Measurements from ENCODE around the gene RFX2.
A peak's percentile ranks its signal among the peaks of the same experiment; 100 is the strongest.
"Not testable (repeated sequence)": the region's sequence is repeated elsewhere in the genome, so short reads cannot be mapped to it uniquely, and the experiment has no call there.

RFX2 gene

GRCh38 chr19:6033744-6034264 is 76.5 kb downstream of the RFX2 start:
- DNase-seq: no peak

- DNase-seq: no peak
Observed at GRCh38 chr19:6032827-6033226, 77.5 kb downstream of the RFX2 start.

GRCh38 chr19:6032381-6032780 is 77.9 kb downstream of the RFX2 start:
- no peak for DNase-seq

GRCh38 chr19:6030214-6030507 is 80.1 kb downstream of the RFX2 start:
- no peak for DNase-seq

GRCh38 chr19:6026390-6027227 is 83.7 kb downstream of the RFX2 start:
- no peak for DNase-seq

DNA sequence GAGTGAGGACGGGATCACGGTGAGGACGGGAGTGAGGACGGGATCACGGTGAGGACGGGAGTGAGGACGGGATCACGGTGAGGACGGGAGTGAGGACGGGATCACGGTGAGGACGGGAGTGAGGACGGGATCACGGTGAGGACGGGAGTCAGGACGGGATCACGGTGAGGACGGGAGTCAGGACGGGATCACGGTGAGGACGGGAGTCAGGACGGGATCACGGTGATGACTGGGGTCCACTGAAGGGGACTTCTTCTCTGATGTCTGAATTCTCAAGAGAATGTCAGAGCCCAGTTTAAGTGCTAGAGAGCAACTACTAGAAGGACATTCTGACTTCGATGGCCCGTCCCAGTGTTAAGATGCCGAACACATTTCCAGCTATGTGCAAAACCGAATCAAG is 85.5 kb downstream of the RFX2 start:
- DNase-seq: not testable (repeated sequence)

- no peak for DNase-seq
Observed at GRCh38 chr19:6023936-6024335, 86.4 kb downstream of the RFX2 start.

GRCh38 chr19:6023085-6023682 is 87.1 kb downstream of the RFX2 start:
- DNase-seq: no peak

DNA sequence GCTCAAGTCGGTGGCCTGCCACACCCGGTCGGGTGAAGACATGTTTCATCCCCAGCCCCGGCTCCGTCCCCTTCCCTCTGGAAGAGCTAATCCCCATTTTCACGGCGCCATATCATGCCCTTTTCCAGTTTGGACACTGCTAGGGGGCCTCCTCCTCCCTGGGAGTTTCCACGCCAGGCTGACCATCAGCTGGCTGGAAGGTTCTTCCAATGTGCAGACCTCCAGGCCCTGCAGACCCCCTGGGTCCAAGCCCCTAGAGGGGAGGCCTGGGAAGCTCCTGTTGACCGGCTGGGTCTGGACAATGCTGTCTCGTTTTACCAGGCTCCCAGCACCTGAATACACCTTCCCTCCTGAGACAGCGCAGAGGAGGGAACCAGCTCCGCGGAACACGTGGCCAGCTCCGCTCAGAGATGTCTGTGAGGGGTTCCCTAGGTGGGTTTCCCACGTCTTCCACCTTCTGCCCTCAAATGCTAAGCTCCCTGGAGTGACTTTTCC is 87.7 kb downstream of the RFX2 start:
- no peak for DNase-seq

GRCh38 chr19:6021878-6022569 is 88.3 kb downstream of the RFX2 start:
- DNase-seq: peak; percentile 28

GRCh38 chr19:6020972-6021805 is 89.1 kb downstream of the RFX2 start:
- no peak for DNase-seq

- no peak for DNase-seq
Observed at GRCh38 chr19:6020166-6020882, 90.0 kb downstream of the RFX2 start.

DNA sequence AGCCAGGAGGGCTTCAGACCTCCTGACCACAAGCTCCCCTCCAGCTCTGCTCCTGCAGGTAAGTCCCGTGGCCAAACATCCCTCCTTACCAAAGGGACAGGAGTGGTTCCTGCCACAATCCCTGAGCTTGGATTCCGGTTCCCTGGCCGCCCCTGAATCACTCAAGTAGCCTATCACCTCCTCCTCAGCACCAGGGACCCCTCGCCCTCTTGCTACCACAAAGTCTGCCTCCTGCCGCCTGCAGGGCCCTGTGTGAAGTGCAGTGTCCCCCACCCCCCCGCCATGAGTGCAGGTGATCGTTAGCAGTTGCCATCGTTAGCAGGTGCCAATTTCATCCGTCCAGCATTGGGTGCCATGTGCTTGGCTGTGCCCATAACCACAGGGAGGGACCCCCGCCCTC is 91.5 kb downstream of the RFX2 start:
- no peak for DNase-seq

- DNase-seq: no peak
Observed at GRCh38 chr19:6017576-6017975, 92.7 kb downstream of the RFX2 start.

DNA sequence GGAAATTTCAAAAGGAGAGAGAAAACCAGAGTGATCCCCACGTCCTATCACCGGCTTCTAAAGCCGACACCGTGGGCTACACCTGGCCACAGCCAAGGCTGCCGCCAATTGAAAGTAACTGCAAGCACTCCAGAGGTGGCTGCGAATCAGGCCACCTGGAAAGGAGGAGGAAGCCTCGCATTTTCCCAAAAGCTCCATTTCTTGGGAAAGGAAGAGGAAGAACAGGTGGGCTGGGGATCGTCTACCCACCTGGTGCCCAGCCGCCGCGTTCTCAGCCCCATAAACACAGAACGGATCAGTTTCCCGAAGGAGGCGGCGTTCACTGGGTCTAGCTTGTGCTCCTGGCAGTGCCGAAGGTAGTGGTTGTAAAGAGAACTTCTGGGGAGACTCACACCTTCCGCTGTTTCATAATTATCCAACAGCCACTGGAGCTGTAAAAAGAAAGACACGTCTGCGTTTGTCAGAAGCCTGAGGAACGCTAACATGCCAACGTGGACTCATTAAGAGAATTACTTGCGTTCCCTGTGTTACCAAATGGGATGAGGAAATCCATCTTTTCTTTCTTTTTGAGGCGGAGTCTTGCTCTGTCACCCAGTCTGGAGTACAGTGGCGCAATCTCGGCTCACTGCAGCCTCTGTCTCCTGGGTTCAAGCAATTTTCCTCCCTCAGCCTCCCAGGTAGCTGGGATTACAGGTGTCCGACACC is 94.3 kb downstream of the RFX2 start:
- DNase-seq: no peak

DNA sequence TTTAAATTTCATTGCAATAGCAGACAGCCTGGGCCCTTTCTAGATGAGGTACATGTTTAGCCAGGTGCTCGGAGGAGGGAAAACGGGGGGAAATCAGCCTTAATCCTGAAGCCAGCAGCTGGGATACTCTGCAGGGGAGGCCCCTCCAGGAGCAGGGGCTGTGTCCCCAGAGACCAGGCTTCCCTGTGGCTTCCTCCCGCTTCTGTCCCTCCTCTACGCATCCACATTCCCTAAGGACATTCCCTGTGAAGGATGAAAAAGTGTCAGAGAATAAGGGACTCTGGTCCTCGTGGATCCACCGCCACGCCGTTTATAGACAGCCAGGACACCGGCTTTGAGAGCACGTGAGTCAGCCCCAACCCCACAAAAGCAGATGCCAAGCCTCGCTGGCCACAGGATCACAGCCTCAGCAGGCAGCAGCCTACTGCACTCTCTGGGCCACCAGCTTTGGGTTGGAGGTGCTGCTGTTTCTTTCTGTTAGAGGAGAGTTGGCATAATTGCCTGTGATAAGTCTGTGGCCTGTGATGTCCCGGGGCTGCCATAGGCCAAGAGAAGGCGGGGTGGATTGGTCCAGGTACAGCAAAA is 95.7 kb downstream of the RFX2 start:
- DNase-seq: no peak

DNA sequence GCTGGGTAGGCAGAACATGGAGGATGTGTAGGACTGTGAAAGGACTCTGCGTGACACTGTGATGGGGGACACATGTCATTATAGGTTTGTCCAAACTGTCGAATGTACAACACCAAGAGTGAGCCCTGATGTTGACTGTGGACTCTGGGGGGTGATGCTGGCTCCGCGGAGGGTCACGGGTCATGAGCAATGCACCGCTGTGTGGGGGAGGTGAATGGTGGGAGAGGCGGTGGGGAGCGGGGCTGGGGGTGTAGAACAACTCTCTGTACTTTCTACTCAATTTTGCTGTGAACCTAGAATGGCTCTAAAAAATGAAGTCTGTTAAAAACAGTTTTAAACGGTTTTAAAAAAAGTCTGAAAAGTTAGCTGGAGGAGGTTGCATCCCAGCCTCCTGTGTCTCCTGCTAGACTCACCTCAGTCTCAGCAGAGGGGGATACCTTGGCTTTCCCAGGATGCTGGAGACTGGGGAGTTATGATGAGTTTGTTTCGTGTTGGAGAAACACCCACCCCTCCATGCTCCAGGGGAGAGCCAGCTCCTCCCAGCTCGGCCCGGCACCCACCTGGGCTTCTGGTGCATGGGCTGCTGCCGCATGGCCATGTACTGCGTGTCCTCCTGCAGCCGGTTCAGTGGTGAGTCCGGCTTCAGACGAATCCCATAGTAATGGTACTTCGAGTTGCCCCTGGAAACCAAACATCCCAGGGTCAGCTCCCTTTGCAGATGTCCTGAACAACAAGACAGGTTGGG is 97.7 kb downstream of the RFX2 start:
- DNase-seq: no peak

- DNase-seq: no peak
Observed at GRCh38 chr19:6011794-6012193, 98.5 kb downstream of the RFX2 start.

- DNase-seq: no peak
Observed at GRCh38 chr19:6011206-6011605, 99.1 kb downstream of the RFX2 start.

GRCh38 chr19:6010107-6010506 is 100.2 kb downstream of the RFX2 start:
- no peak for DNase-seq

Data from GDM1 (cell line).